GM10266 (cell line): ENCODE results near the gene VWA5B1.
"Not testable (repeated sequence)": the region's sequence is repeated elsewhere in the genome, so short reads cannot be mapped to it uniquely, and the experiment has no call there.

Experiments used
- DNase-seq: peaks from one replicate; pipeline ENCODE4 v3.0.0; 2012; ENCODE audit errors: extremely low spot score
- CTCF ChIP-seq: IDR thresholded peaks from 2 replicates; pipeline ENCODE4 v1.5.1; 2012; ENCODE audit warnings: mild to moderate bottlenecking, low read depth; ENCODE audit not compliant: control insufficient read depth, insufficient read depth; ENCODE audit errors: missing control alignments

Gene VWA5B1

GRCh38 chr1:20259646-20260045 is 31.0 kb upstream of the VWA5B1 start:
- no peak for DNase-seq
- TF ChIP-seq CTCF: no peak

GRCh38 chr1:20261095-20261494 is 29.6 kb upstream of the VWA5B1 start:
- no peak for TF ChIP-seq CTCF
- no peak for DNase-seq

GRCh38 chr1:20262810-20263534 is 27.7 kb upstream of the VWA5B1 start:
- TF ChIP-seq CTCF: no peak
- no peak for DNase-seq

GRCh38 chr1:20265250-20265649 is 25.4 kb upstream of the VWA5B1 start:
- DNase-seq: no peak
- TF ChIP-seq CTCF: no peak

GRCh38 chr1:20266141-20266540 is 24.5 kb upstream of the VWA5B1 start:
- TF ChIP-seq CTCF: no peak
- DNase-seq: no peak

- TF ChIP-seq CTCF: no peak
- no peak for DNase-seq
Observed at GRCh38 chr1:20266642-20267041, 24.0 kb upstream of the VWA5B1 start.

- no peak for TF ChIP-seq CTCF
- no peak for DNase-seq
Observed at GRCh38 chr1:20271498-20272400, 18.9 kb upstream of the VWA5B1 start.

GRCh38 chr1:20273716-20274115 is 17.0 kb upstream of the VWA5B1 start:
- not testable (repeated sequence) for DNase-seq
